ENCODE data around the gene PYGB.

The PYGB gene

DNA sequence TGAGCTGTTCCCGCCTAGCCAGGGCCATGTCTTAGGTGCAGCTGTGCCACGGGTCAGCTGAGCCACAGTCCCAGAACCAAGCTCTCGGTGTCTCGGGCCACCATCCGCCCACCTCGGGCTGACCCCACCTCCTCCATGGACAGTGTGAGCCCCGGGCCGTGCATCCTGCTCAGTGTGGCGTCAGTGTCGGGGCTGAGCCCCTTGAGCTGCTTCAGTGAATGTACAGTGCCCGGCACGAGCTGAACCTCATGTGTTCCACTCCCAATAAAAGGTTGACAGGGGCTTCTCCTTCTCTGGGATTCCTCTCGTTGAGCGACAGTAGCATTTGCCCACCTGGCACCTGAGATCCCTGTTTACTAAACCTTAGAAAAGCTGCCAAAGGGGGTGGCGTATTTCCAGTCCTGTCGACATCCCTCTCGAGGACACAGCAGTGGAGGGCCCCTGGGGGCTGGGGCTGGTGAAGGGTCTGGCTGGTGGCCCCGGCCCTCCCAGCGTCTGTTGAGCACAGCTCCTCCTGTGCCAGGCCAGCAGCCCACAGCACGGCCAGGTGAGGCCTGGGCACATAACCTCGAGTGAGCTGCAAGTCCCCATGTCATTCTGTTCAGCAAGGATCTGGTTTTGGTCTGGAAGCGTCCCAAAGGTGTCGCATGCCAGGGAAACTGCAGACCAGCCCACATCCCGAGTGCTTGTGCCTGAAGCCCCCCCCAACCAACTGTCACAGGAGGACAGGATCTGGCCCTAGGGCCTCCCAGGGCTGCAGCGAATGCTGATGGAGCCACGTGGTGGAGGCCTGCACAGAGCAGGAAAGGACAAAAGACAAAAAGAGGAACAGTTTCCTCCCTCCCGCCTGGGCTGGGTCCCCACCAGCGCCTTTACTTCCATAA lies 21.2 kb upstream of the PYGB start:
- H3K4me2 ChIP-seq (ENCODE audit: insufficient read depth, low read length, poor library complexity, severe bottlenecking), result no peak overlapping the region
- H3K4me3 ChIP-seq (ENCODE audit: low read length in 2 of 2), result no peak overlapping the region
- no peak overlapping the region for H4K8ac ChIP-seq (ENCODE audit: low read depth, low read length)
- DNase-seq (ENCODE audit: low spot score), result no peak
- no peak overlapping the region for H3K4ac ChIP-seq (ENCODE audit: low read length)
- H2BK15ac ChIP-seq (ENCODE audit: low read length), result peak overlapping the region; percentile 79
- peaks cover 18% of the 10 kb centered on the region in 2 donors for H3K4me1 ChIP-seq (ENCODE audit: control insufficient read depth in 2 of 2, insufficient read depth in 1 of 2, low read depth in 1 of 2, low read length in 2 of 2)
- H3K18ac ChIP-seq (ENCODE audit: low read length), result peak overlapping the region; percentile 88
- H3K36me3 ChIP-seq (replicated peaks in 1 of 2; ENCODE audit: control insufficient read depth in 2 of 2, insufficient read depth in 2 of 2, low read length in 2 of 2), result peaks cover 2 to 5% of the 10 kb centered on the region in 2 donors
- no peak overlapping the region for H3K14ac ChIP-seq (ENCODE audit: low read length)
- no peaks in the 10 kb centered on the region for H3K79me1 ChIP-seq (ENCODE audit: low read depth, low read length)
- no peak overlapping the region for H3K9ac ChIP-seq (ENCODE audit: low read depth, low read length, poor library complexity)
- peak overlapping the region; percentile 18 for H3K23ac ChIP-seq (ENCODE audit: low read depth, low read length, poor library complexity)
- no peak overlapping the region for H2BK12ac ChIP-seq (ENCODE audit: low read length)
- no peaks in the 10 kb centered on the region for H3K9me3 ChIP-seq (replicated peaks in 1 of 2; ENCODE audit: control insufficient read depth in 2 of 2, insufficient read depth in 1 of 2, low read depth in 1 of 2, low read length in 2 of 2)
- WGBS, 2 donors (ENCODE audit: extremely low coverage in 2 of 2, insufficient read length in 2 of 2, insufficient replicate concordance in 1 of 2), result no CpG with 5 or more reads among the region's 28 CpGs
- H3K27ac ChIP-seq (replicated peaks; ENCODE audit: low read length), result no peak overlapping the region
- H2AK5ac ChIP-seq (ENCODE audit: low read depth, low read length), result peak overlapping the region; percentile 72
- no peak overlapping the region for H2BK5ac ChIP-seq (ENCODE audit: low read length)
- H4K91ac ChIP-seq (ENCODE audit: low read depth, low read length, poor library complexity), result no peak overlapping the region
- no peak overlapping the region for H2BK120ac ChIP-seq (ENCODE audit: low read depth, low read length)
- peak overlapping the region; percentile 22 for H2AFZ ChIP-seq (ENCODE audit: low read length)
- no peaks in the 10 kb centered on the region for H3K27me3 ChIP-seq (ENCODE audit: control insufficient read depth in 3 of 3, insufficient read depth in 3 of 3, low read depth in 1 of 3, low read length in 3 of 3)

DNA sequence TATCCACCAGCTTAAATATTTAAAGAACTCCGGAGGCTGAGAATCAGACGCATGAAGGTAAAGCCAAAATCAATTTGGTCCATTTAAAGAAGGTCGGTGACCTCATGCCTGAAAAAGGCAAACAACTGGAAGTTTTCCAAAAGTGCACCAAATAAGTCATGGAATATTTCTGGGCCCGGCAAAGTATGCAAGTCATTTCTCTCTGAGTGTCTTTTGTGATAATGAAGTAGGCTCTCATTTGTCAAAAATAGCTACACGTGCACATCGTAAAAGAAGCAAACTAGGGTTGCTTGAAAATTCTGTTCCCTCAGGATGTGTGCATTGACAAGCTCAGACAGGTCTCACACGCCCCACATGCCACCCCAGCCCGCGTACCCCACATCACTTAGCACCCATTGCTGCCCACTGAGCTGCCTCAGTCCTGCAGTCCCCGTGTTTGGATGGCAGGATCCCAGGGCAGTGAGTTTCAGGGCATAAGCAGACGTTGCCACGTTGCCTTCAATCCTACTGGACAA lies 20.5 kb upstream of the PYGB start:
- Histone ChIP-seq H3K4ac (ENCODE audit: low read length) (no peak overlapping the region), H2AK5ac (ENCODE audit: low read depth, low read length) (no peak overlapping the region), H2BK5ac (ENCODE audit: low read length) (no peak overlapping the region), H3K14ac (ENCODE audit: low read length) (no peak overlapping the region), H3K4me3 (ENCODE audit: low read length in 2 of 2) (no peak overlapping the region), H3K27me3 (ENCODE audit: control insufficient read depth in 3 of 3, insufficient read depth in 3 of 3, low read depth in 1 of 3, low read length in 3 of 3) (no peaks in the 10 kb centered on the region), H2AFZ (ENCODE audit: low read length) (peak overlapping the region; percentile 22), H2BK12ac (ENCODE audit: low read length) (no peak overlapping the region), H3K36me3 (replicated peaks in 1 of 2; ENCODE audit: control insufficient read depth in 2 of 2, insufficient read depth in 2 of 2, low read length in 2 of 2) (peaks cover 2 to 5% of the 10 kb centered on the region in 2 donors), H2BK15ac (ENCODE audit: low read length) (no peak overlapping the region), H3K23ac (ENCODE audit: low read depth, low read length, poor library complexity) (no peak overlapping the region), H3K4me2 (ENCODE audit: insufficient read depth, low read length, poor library complexity, severe bottlenecking) (no peak overlapping the region), H4K8ac (ENCODE audit: low read depth, low read length) (no peak overlapping the region), H3K9me3 (replicated peaks in 1 of 2; ENCODE audit: control insufficient read depth in 2 of 2, insufficient read depth in 1 of 2, low read depth in 1 of 2, low read length in 2 of 2) (no peaks in the 10 kb centered on the region), H2BK120ac (ENCODE audit: low read depth, low read length) (no peak overlapping the region), H3K18ac (ENCODE audit: low read length) (no peak overlapping the region), H3K79me1 (ENCODE audit: low read depth, low read length) (no peaks in the 10 kb centered on the region), H3K9ac (ENCODE audit: low read depth, low read length, poor library complexity) (peak overlapping the region; percentile 5), H3K4me1 (ENCODE audit: control insufficient read depth in 2 of 2, insufficient read depth in 1 of 2, low read depth in 1 of 2, low read length in 2 of 2) (peaks cover 17 to 18% of the 10 kb centered on the region in 2 donors), H3K27ac (replicated peaks; ENCODE audit: low read length) (no peak overlapping the region), H4K91ac (ENCODE audit: low read depth, low read length, poor library complexity) (no peak overlapping the region)
- no CpG with 5 or more reads among the region's 12 CpGs for WGBS, 2 donors (ENCODE audit: extremely low coverage in 2 of 2, insufficient read length in 2 of 2, insufficient replicate concordance in 1 of 2)
- no peak for DNase-seq (ENCODE audit: low spot score)

DNA sequence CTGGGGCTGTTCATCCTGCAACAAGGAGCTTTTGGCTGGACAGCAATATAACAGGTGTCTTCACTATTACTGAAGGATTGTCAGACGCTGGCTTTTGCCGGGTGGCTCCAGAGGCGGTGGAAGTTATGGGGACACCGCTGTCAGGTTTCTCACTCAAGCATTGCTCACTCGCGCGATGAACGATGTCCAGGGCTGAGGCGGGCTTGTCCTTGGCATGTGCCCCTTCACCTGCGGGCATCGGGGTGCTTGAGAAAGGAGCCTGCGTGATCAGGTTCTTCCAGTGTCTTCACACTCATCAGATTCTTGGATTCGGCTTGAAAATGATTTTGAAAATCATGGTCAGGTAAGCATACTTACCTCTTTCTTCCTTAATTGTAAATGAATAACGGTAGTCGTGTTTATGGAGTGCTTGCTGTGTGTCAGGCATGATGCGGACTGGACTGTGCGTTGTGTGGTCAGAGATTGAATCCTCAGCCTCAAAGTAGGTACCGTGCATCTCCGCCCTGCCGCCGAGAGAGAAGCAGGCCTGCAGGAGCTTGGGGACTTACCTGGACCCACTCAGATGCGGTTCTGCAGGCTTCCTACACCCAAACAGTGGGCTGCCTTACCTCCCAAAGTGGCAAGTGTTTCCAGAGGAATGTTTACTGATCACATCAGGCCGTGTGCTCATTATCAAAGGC lies 18.3 kb upstream of the PYGB start:
- Histone ChIP-seq H4K91ac (ENCODE audit: low read depth, low read length, poor library complexity) (no peak overlapping the region), H3K23ac (ENCODE audit: low read depth, low read length, poor library complexity) (no peak overlapping the region), H3K27ac (replicated peaks; ENCODE audit: low read length) (no peak overlapping the region), H3K36me3 (replicated peaks in 1 of 2; ENCODE audit: control insufficient read depth in 2 of 2, insufficient read depth in 2 of 2, low read length in 2 of 2) (no peaks in the 10 kb centered on the region), H2AK5ac (ENCODE audit: low read depth, low read length) (no peak overlapping the region), H3K14ac (ENCODE audit: low read length) (peak overlapping the region; percentile 67), H4K8ac (ENCODE audit: low read depth, low read length) (no peak overlapping the region), H3K79me1 (ENCODE audit: low read depth, low read length) (no peaks in the 10 kb centered on the region), H3K4me2 (ENCODE audit: insufficient read depth, low read length, poor library complexity, severe bottlenecking) (no peak overlapping the region), H3K18ac (ENCODE audit: low read length) (no peak overlapping the region), H3K9me3 (replicated peaks in 1 of 2; ENCODE audit: control insufficient read depth in 2 of 2, insufficient read depth in 1 of 2, low read depth in 1 of 2, low read length in 2 of 2) (no peaks in the 10 kb centered on the region), H2BK15ac (ENCODE audit: low read length) (no peak overlapping the region), H3K9ac (ENCODE audit: low read depth, low read length, poor library complexity) (no peak overlapping the region), H3K27me3 (ENCODE audit: control insufficient read depth in 3 of 3, insufficient read depth in 3 of 3, low read depth in 1 of 3, low read length in 3 of 3) (no peaks in the 10 kb centered on the region), H2BK12ac (ENCODE audit: low read length) (no peak overlapping the region), H3K4me3 (ENCODE audit: low read length in 2 of 2) (no peak overlapping the region), H2BK120ac (ENCODE audit: low read depth, low read length) (no peak overlapping the region), H2BK5ac (ENCODE audit: low read length) (no peak overlapping the region), H2AFZ (ENCODE audit: low read length) (no peak overlapping the region), H3K4me1 (ENCODE audit: control insufficient read depth in 2 of 2, insufficient read depth in 1 of 2, low read depth in 1 of 2, low read length in 2 of 2) (peaks cover 6 to 15% of the 10 kb centered on the region in 2 donors), H3K4ac (ENCODE audit: low read length) (no peak overlapping the region)
- no peak for DNase-seq (ENCODE audit: low spot score)
- no CpG with 5 or more reads among the region's 23 CpGs for WGBS, 2 donors (ENCODE audit: extremely low coverage in 2 of 2, insufficient read length in 2 of 2, insufficient replicate concordance in 1 of 2)

Data from neuronal stem cell (in vitro differentiated cells).